ENCODE measurements around the gene CD209. TPM values are rescaled to one million over a fixed set of nuclear protein-coding genes. Genes with fewer than 3 reads are reported as not detected.

CD209 gene
- total RNA-seq, 1 donor from 2014 or later = 0.11 TPM

GRCh38 chr19:7734220-7735203 is 12.8 kb downstream of the CD209 start:
- ATAC-seq (ENCODE audit: low read depth) (no peak), DNase-seq (no peak)
- peaks cover 22% of the 10 kb centered on the region for H3K4me1 Mint-ChIP-seq
- H3K9me3 Mint-ChIP-seq = no peaks in the 10 kb centered on the region
- no peak overlapping the region for H3K27ac Mint-ChIP-seq
- CTCF ChIA-PET = no interaction called here
- POLR2A ChIA-PET = interaction anchor here (0.6 kb wide), 1 partner anchor 28 kb away, joined by 3 read pairs; no protein-coding TSS in a partner anchor
- peaks cover 12% of the 10 kb centered on the region for H3K27me3 Mint-ChIP-seq
- H3K36me3 Mint-ChIP-seq (ENCODE audit: low read depth) = no peaks in the 10 kb centered on the region
- no peak for TF ChIP-seq CTCF (IDR thresholded peaks at IDR 0.05)
- intact Hi-C loops (cut with micrococcal nuclease) = no loop called here
- no peak overlapping the region for H3K4me3 Mint-ChIP-seq

GRCh38 chr19:7733376-7733775 is 14.0 kb downstream of the CD209 start:
- intact Hi-C loops (cut with micrococcal nuclease) = no loop called here
- ATAC-seq (ENCODE audit: low read depth) = no peak

GRCh38 chr19:7732045-7732444 is 15.3 kb downstream of the CD209 start, which contains the start of gene CLEC4G:
Gene CLEC4G (minus strand): TSS chr19:7732110. CDS start chr19:7732102, 8 bp downstream.
- peaks cover 38% of the 10 kb centered on the region for H3K4me1 Mint-ChIP-seq
- ChIA-PET CTCF (no interaction called here), POLR2A (interaction anchor here (0.9 to 1.4 kb wide), 2 partner anchors 19 to 26 kb away, joined by 3 read pairs; no protein-coding TSS in a partner anchor)
- no peak within 1 kb of the TSS for H3K4me3 Mint-ChIP-seq
- peaks cover 28% of the 10 kb centered on the region for H3K27me3 Mint-ChIP-seq
- no peaks in the 10 kb centered on the region for H3K9me3 Mint-ChIP-seq
- H3K36me3 Mint-ChIP-seq (ENCODE audit: low read depth) = no peaks in the 10 kb centered on the region
- no peak for DNase-seq
- no peak for ATAC-seq (ENCODE audit: low read depth)
- no peak within 1 kb of the TSS for H3K27ac Mint-ChIP-seq
- intact Hi-C loops (cut with micrococcal nuclease) = no loop called here
- TF ChIP-seq CTCF (IDR thresholded peaks at IDR 0.05) = no peak

More at GRCh38 chr19:7733376-7733775, 14.0 kb downstream of the CD209 start:
- peaks cover 30% of the 10 kb centered on the region for H3K4me1 Mint-ChIP-seq
- no peak for TF ChIP-seq CTCF (IDR thresholded peaks at IDR 0.05)
- ChIA-PET POLR2A (interaction anchor here (0.7 kb wide), 1 partner anchor 52 kb away, joined by 7 read pairs; no protein-coding TSS in a partner anchor), CTCF (no interaction called here)
- H3K27ac Mint-ChIP-seq = no peak overlapping the region
- no peak for DNase-seq
- H3K36me3 Mint-ChIP-seq (ENCODE audit: low read depth) = no peaks in the 10 kb centered on the region
- H3K9me3 Mint-ChIP-seq = no peaks in the 10 kb centered on the region
- no peak overlapping the region for H3K4me3 Mint-ChIP-seq
- H3K27me3 Mint-ChIP-seq = peaks cover 23% of the 10 kb centered on the region

GRCh38 chr19:7731615-7732014 is 15.7 kb downstream of the CD209 start:
- DNase-seq (no peak), ATAC-seq (ENCODE audit: low read depth) (no peak)
- Mint-ChIP-seq H3K9me3 (no peaks in the 10 kb centered on the region), H3K4me1 (peaks cover 38% of the 10 kb centered on the region), H3K36me3 (ENCODE audit: low read depth) (no peaks in the 10 kb centered on the region), H3K27ac (no peak overlapping the region), H3K27me3 (peaks cover 28% of the 10 kb centered on the region), H3K4me3 (no peak overlapping the region)
- CTCF ChIA-PET = no interaction called here
- no peak for TF ChIP-seq CTCF (IDR thresholded peaks at IDR 0.05)
- POLR2A ChIA-PET = interaction anchor here (0.9 to 1.4 kb wide), 2 partner anchors 20 to 25 kb away, joined by 3 read pairs; no protein-coding TSS in a partner anchor
- intact Hi-C loops (cut with micrococcal nuclease) = no loop called here

GRCh38 chr19:7731218-7731595 is 16.1 kb downstream of the CD209 start:
- CTCF ChIA-PET = no interaction called here
- no peaks in the 10 kb centered on the region for H3K36me3 Mint-ChIP-seq (ENCODE audit: low read depth)
- no peak overlapping the region for H3K27ac Mint-ChIP-seq
- POLR2A ChIA-PET = interaction anchor here (1.4 to 1.5 kb wide), 2 partner anchors 12 to 20 kb away, joined by 3 to 6 read pairs; no protein-coding TSS in a partner anchor
- no peak for TF ChIP-seq CTCF (IDR thresholded peaks at IDR 0.05)
- no peaks in the 10 kb centered on the region for H3K9me3 Mint-ChIP-seq
- peaks cover 28% of the 10 kb centered on the region for H3K27me3 Mint-ChIP-seq
- H3K4me1 Mint-ChIP-seq = peaks cover 38% of the 10 kb centered on the region
- intact Hi-C loops (cut with micrococcal nuclease) = no loop called here
- H3K4me3 Mint-ChIP-seq = no peak overlapping the region
- ATAC-seq (ENCODE audit: low read depth) (no peak), DNase-seq (no peak)
